ENCODE data around the gene ZNF737.
"Not testable (repeated sequence)": the region's sequence is repeated elsewhere in the genome, so short reads cannot be mapped to it uniquely, and the experiment has no call there.

DNA sequence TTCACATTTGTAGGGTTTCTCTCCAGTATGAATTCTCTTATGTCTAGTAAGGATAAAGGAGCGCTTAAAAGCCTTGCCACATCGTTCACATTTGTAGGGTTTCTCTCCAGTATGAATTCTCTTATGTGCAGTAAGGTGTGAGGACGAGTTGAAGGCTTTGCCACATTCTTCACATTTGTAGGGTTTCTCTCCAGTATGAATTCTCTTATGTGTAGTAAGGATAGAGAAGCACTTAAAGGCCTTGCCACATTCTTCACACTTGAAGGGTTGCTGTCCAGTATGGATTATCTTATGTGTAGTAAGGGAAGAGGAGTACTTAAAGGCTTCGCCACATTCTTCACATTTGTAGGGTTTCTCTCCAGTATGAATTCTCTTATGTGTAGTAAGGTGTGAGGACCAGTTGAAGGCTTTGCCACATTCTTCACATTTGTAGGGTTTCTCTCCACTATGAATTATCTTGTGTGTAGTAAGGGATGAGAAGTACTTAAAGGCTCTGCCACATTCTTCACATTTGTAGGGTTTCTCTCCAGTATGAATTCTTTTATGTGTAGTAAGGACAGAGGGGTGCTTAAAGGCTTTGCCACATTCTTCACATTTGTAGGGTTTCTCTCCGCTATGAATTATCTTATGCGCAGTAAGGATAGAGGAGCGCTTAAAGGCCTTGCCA lies 20.8 kb downstream of the ZNF737 start:
- TF ChIP-seq, protein P1, sequence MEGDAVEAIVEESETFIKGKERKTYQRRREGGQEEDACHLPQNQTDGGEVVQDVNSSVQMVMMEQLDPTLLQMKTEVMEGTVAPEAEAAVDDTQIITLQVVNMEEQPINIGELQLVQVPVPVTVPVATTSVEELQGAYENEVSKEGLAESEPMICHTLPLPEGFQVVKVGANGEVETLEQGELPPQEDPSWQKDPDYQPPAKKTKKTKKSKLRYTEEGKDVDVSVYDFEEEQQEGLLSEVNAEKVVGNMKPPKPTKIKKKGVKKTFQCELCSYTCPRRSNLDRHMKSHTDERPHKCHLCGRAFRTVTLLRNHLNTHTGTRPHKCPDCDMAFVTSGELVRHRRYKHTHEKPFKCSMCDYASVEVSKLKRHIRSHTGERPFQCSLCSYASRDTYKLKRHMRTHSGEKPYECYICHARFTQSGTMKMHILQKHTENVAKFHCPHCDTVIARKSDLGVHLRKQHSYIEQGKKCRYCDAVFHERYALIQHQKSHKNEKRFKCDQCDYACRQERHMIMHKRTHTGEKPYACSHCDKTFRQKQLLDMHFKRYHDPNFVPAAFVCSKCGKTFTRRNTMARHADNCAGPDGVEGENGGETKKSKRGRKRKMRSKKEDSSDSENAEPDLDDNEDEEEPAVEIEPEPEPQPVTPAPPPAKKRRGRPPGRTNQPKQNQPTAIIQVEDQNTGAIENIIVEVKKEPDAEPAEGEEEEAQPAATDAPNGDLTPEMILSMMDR (conservative IDR thresholded peaks at IDR 0.05; ENCODE audit: low read depth, low read length): not testable (repeated sequence)
- TF ChIP-seq CHD1, FOS, POLR2A, BHLHE40, MAFK (IDR thresholded peaks at IDR 0.05; ENCODE audit: low read depth, low read length): not testable (repeated sequence)
- TF ChIP-seq, protein P2, sequence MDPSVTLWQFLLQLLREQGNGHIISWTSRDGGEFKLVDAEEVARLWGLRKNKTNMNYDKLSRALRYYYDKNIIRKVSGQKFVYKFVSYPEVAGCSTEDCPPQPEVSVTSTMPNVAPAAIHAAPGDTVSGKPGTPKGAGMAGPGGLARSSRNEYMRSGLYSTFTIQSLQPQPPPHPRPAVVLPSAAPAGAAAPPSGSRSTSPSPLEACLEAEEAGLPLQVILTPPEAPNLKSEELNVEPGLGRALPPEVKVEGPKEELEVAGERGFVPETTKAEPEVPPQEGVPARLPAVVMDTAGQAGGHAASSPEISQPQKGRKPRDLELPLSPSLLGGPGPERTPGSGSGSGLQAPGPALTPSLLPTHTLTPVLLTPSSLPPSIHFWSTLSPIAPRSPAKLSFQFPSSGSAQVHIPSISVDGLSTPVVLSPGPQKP (IDR thresholded peaks at IDR 0.05; ENCODE audit: borderline replicate concordance, low read depth, low read length): not testable (repeated sequence)
- TF ChIP-seq, protein P3, sequence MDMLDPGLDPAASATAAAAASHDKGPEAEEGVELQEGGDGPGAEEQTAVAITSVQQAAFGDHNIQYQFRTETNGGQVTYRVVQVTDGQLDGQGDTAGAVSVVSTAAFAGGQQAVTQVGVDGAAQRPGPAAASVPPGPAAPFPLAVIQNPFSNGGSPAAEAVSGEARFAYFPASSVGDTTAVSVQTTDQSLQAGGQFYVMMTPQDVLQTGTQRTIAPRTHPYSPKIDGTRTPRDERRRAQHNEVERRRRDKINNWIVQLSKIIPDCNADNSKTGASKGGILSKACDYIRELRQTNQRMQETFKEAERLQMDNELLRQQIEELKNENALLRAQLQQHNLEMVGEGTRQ (IDR thresholded peaks at IDR 0.05; ENCODE audit: low read depth, low read length): not testable (repeated sequence)

Measured in IMR-90 (cell line).